Measurements from ENCODE around the gene TACR1.

The TACR1 gene

DNA sequence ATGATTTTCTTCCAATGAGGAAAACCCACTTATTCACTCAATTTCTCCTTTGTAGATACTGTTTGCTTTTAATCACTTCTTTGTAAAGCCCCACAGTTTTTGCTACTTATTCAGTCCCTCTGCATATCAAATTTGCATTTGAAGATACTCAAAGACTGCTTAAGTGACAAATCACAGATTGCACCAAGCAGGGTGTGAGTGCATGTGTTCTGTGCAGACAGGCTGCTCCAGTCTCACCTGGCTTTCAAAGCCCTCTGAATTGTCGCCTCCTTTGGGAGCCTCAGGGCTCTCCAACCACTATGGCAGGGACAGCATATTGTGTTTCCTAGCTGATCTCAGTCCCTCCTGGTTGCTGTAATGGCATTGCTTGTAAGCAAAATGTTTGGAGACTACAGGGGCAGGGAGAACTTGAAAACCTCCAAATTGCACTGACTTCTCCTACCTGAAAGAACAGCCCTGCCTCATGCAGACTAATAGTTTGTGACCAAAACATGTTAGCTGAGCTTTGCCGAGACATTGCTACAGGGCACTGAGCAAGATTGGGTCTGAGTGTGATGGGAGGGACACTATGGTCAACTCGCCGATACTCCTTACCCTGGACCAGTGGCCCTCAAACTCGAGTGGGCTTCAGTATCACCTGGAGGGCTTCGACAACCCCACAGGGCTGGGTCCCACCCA is 144.0 kb downstream of the TACR1 start:
- in situ Hi-C loops (cut with MboI; ENCODE audit: low sequenced_read_pairs), result no loop called here

DNA sequence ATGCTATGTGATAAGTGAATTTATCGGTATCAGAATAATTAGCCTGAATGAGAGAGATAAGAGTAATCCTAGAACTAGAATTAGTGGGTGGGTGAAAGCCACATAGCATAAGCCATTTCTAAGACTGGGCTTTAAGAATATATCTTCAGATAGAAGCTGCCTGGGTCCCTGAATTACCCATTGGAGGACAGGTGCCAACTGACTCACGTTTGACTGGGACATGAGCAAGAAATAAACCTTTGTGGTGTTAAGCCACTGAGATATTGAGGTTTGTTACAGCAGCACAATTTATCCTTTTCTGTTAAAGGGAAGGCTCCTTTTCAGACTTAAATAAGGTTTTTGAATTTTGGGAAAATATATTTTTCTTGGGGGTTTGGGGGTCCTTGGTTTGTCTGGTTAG is 145.0 kb downstream of the TACR1 start:
- in situ Hi-C loops (cut with MboI; ENCODE audit: low sequenced_read_pairs), result no loop called here

DNA sequence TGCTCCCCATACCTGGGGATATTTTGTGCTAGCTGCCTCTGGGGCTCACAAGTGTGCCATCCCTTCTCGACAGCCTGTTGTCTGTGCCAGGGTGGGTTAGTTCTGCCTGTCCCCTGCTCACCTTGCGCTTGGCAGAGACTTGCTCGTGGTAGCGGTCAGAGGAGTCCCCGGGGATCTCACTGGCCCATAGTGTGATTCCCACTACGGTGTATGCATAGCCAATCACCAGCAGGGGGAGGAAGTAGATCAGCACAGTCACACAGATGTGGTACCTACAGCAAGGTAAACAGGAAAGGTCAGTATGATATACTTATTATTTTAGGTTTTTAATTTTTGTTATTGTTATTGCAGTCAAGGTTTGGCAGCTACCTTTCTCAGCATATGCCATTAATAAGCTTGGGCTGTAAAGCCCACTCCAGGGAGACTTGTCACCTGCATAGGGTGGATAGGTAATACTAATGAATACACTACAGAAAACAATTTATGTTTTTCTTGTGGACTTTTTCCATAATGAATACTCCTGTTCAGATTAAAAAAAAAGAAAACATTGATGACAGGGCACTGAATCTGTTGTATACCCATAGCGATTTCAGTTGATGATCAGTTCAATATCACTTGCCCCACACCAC is 145.7 kb downstream of the TACR1 start:
- in situ Hi-C loops (cut with MboI; ENCODE audit: low sequenced_read_pairs), result no loop called here

DNA sequence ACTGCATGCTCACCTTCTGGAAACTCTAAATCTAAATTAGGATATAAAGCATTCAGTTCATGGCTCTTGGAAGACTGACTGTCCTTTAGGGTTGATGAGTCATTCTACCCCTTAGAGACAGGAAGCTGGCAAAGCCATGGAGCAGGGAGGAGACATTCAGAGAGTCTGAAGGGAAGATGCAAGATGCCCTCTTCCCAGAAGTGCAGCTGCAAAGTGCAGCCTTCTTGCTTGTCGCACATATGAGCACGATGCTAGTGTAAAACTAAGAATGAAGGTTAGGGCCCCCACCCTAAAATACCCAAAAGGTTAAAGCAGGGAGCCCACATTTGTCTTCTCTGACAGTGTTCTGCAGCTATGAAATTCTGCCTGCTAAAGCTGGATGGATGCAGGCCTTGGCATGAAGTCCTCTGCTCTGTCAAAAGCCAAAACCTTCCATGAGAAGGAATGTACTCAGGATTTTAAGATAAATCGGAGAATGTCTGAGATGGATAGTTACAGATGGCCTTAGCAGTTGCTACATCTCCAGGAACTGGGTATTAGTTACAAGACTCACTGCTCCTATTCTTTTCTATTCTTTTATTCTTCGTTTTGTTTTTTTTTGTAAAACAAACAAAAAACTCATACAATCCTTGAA is 151.2 kb downstream of the TACR1 start:
- in situ Hi-C loops (cut with MboI; ENCODE audit: low sequenced_read_pairs), result no loop called here

DNA sequence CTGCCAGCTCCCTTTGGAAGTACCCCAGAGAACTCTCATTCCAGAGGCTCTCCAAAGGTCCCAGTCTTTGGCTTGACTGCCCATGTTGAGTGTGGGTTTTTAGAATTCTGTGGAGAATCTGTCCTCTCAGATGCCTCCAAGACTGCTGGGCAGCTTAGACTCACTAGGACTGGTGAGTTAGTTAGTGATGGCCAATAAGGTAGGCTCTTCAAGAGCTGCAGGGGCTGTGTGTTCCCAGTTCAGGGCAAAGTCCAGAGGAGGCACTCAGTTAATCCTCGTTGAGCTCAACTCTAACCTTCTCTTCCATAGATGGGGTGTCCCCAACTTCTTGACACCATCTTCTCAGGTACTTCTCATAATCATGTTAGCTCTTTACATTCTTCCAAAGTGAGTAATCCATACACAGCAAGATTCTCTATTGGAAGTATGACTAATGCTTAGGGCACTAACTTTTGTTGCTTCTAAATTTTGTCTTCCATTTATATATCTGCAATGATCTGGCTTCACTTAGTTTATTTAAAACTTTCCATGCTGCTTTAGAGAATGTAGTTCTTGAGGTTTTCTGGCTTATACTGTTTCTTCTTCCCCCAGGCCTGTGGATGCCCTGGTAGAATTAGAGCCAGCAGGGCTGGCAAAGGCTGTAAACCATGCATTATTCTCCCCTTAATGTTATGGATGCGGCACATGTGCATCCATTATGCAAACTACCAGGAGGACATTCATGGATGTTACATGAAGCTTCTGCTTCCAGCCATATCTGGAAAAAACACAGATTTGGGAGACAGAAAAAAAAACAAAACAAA is 151.9 kb downstream of the TACR1 start:
- in situ Hi-C loops (cut with MboI; ENCODE audit: low sequenced_read_pairs), result no loop called here

DNA sequence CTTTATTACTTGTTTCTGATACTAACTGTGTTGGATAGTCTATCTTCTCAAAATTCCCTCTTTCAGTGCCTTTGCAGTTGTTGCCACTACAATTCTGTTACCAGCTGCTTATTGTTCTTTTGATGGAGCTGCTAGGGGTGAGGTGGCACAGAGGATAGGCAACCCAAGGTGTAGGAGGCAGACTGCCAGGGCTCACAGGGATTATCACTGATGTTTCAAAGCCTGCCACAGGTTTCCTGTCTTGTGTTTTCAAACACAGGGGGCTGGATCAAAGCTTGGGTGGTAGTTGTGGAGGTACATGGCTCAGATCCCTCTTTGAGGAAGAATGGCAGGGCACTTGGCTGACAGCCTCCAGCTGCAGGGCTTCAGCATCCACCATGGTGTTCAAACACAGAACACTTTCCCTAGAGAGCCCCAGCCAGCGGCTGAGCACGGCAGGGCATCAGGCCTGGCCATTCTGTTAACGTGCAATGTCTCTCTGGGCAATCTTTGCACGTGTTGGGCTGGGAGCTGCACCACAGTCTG is 153.7 kb downstream of the TACR1 start:
- in situ Hi-C loops (cut with MboI; ENCODE audit: low sequenced_read_pairs), result no loop called here

DNA sequence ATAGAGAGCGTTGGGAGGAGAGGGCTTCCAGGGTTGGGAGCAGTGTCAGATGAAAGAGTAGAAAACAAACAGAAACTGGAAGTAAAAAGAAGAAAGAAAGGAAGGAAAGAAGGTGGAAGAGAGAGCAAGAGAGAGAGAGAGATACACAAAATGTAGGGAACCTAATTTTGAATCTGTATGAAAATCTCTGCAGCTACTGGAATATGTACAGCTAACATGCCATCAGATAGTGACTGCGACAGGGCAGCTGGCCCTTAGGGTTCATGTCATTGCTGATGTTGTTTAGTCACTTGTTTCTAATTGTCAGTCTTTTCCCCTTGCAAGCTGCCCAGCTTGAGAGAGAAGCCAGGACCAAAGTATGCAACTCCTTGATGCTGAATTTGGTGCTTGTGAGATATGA is 155.0 kb downstream of the TACR1 start:
- in situ Hi-C loops (cut with MboI; ENCODE audit: low sequenced_read_pairs), result no loop called here

DNA sequence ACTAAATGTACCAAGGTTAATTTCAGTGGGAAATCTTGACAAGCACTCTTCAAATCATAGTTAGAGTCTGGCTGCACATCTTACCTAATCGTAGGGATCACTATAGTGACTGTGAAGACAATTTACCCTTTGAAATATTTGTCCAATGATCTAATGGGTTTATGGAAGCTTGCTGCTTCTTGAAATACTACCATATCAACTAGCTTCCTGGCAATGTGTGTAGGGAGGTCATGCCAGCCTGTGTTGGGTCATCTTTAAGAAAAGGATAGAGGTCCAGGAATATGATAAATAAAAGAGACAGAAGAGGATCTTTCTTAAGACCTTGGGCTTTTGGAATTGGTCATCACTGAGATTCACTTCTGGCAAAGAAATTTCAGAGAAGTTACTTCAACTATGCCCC is 156.5 kb downstream of the TACR1 start:
- in situ Hi-C loops (cut with MboI; ENCODE audit: low sequenced_read_pairs), result no loop called here

DNA sequence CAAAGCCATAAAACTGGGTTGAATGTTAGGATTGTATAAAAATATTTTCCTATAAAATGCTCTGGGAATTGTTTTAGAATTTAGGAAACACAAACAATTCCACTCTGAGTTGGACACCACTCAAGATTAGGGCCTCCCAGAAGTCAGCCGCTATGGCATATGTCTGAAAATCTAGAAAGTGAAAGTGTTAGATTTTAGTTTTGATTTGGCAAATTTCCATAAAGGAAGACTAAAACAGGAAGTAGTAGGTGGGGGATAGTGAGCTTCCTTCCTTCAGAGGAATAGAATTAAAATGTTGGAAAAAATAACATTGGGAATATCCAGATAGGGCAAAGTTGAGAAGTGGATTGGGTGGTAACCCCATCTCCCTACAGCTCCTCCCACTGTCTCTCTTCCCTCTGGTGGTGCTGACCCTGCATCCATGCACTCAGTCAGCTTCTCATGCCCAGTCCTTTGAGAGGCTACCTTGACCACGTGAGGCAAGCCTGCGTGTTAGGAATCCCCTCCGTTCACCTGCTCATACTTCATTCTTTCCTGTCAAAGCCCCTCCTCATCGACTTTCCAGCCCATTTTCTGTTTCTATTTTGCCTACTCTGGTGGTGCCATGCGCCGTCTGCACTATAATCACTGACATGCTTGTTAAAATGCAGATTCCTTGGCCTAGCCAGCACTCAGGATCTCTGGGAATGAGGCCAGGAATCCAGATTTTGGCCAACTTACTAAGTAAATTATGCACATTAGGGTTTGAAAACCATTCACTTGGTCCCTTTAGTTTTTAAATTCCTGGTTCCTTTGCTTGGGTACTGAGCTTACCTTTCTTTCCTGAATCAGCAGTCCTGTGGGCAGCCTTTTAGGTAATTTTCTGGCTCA is 157.4 kb downstream of the TACR1 start:
- in situ Hi-C loops (cut with MboI; ENCODE audit: low sequenced_read_pairs), result no loop called here

DNA sequence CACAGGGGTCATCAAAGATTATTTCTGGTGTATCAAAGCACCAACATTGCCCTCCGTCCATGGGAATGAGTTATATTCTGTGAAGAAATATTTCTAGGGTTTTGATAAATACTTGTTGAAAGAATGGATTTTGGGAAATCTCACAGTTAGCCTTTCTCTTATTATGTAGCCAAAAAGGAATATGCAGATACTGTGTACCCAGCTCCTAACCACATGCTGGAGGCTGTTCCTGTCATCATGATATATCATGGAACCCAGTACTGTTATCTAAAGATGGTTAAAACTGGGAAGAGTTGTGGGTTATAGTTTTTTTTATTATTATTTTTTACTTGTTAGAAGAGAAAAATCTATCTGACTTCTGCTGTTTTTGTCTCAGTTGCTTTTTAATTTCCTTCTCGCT is 158.1 kb downstream of the TACR1 start:
- in situ Hi-C loops (cut with MboI; ENCODE audit: low sequenced_read_pairs), result no loop called here

DNA sequence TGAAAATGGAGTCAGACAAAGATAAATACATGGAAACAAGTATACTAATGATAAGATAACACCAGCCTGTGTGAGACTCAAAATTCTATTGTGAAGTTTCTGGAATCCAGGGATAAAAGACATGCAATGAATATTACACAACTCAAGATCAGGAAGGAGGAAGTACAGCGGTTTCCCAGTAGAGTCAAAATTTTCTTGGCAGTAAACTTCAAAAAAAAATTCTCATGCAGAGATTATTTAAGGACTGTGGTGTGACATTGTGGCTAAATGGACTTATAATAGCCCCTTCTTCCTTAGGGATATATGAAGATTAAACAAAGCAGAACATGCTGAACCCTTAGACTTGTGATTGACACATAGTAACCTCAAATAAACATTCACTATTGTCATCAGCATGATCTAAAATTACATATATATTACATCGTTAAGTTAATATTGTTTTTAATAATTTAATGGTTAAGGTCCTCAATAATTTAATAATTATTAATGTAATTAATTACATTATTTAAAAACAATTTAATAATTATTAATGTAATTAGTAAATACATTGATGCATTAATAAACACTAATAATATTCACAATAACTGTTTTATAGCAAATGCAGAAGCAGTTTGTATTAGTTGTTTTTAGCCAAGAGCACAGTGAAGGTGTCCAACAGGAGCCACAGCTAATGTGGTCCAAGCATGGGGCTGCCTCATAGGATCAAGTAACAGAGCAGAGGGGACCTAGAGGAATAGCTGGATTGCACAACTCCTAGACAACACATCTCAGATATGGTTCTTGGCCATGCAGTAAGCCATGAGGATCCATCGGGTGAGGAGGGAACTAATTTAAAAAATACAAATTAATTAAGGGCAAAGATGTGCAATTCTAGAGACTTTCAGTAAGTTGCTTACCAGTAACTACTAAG is 163.6 kb downstream of the TACR1 start:
- in situ Hi-C loops (cut with MboI; ENCODE audit: low sequenced_read_pairs), result no loop called here

DNA sequence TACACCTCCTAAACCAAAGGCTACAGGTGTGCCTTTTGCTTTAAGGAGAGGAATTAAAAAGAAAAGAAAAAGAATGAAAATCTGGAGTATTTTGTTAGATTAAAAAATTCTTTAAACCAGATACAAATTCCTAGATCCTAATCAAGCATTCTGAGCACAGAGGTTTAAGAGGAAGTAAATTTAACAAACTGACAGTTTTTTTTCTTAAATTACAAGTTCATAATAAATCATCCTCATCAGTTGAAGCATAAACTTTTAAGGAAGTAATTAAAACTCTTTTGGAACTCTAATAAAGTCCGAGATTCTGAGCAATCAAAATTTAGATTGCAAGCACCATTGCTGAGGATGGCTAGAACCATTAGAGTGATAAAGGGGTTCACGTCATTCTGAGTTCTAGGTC is 165.8 kb downstream of the TACR1 start:
- in situ Hi-C loops (cut with MboI; ENCODE audit: low sequenced_read_pairs), result no loop called here

DNA sequence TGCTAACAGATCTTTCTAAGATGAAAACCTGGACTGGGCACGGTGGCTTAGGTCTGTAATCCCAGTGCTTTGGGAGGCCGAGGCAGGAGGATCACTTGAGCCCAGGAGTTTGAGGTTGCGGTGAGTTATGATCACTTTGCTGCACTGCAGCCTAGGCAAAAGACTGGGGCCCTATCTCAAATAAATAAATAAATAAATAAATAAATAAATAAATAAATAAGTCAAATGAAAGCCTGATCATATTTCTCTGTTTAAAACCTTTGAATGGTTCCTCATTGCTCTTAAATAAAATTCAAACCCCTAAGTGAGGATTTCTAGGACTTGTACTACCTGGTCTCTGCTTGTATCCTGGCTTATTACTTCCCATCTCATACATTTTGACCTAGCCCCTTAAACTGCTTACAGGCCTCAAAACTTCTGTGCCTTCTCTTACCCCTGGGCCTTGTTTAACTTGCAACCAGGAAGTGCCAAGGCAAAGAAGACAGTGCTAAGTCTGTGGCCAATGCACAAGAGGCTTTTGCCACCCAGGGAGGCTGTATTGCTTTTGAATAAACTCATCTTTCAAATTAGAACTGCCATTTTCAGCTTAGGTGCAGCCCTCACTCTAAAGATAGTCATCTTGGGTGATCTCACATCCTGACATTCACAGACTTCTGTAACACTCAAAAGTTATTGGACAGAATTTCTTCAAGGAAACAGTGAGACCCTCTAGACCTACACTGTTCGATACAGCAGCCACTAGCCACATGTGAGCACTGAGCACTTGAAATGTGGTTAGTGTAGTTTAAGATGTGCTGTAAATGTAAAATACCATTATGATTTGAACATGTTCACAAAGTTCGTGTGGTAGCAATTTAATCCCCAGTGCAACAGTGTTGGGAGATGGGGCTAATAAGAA is 167.2 kb downstream of the TACR1 start:
- in situ Hi-C loops (cut with MboI; ENCODE audit: low sequenced_read_pairs), result no loop called here

DNA sequence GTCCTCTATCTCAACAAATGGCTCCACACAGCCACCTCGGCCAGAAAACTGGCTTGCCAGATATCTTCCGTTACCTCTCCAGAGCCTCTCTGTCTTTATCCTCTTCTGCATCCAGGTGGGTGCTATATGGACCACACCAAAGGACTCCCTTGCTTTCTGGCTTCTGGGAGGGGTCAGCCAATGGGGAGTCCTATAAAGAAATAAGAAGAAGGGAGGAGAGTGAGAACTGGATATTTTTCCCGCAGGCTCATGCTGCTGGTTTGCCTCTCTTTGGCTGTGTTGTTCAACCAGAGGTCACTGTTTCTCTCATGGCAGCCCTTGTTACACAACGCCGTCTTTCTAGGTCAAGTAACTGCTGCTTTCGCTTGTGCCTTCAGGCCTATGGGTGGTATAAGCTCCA is 168.1 kb downstream of the TACR1 start:
- in situ Hi-C loops (cut with MboI; ENCODE audit: low sequenced_read_pairs), result no loop called here

DNA sequence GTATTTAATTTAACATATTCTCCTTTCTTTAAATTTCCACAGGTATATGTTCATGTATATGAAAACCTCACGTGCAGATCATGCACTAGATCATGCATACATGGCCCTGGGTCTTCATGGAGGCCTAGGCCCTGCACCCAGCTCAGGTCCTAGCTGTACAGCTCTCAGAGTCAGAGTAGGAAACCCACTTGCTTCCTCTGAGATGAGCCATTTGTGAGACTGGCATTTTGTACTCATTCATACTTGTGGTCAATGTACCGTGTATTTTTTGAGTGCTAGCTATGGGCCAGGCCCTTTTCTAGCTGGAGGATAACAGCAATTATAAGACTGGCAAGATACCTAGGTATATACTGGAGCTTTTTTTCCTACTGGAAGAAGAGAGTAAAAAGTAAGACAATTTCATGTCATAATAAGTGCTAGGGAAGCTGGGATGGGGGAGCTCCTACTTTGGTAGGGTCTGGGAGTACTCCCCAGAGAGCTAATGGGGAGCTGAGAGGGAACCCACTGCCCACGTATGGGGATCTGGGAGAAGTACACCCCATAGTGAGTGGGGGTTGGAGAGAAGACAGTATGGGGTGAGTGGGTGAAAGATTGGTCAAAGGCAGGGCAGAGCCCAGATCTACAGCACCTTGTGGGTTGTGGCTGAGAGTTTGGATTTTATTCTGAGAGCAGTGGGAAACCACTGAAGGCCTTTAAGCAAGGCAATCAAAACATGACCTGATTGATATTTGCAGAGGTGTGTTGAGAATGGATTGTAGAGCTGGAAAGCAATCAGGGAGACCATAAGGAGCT is 168.9 kb downstream of the TACR1 start:
- in situ Hi-C loops (cut with MboI; ENCODE audit: low sequenced_read_pairs), result no loop called here

DNA sequence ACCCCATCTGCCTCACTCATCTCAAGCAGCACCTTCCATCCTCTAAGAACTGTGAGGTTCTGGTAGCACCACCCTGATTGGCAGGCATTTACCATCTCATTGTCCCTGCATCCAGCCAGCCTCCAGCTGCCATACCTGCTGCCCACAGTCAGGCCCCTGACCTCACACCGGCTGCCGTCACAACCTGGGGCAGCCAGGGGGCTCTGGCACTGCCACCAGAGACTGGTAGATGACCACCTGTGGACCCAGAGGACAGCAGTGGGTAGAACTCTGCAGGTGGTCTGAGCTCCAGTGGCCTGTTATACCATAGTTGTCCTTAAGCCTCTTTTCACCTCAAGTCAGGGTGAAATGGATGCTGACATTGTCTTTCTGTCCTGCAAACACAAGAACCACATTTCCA is 171.4 kb downstream of the TACR1 start:
- in situ Hi-C loops (cut with MboI; ENCODE audit: low sequenced_read_pairs), result no loop called here

DNA sequence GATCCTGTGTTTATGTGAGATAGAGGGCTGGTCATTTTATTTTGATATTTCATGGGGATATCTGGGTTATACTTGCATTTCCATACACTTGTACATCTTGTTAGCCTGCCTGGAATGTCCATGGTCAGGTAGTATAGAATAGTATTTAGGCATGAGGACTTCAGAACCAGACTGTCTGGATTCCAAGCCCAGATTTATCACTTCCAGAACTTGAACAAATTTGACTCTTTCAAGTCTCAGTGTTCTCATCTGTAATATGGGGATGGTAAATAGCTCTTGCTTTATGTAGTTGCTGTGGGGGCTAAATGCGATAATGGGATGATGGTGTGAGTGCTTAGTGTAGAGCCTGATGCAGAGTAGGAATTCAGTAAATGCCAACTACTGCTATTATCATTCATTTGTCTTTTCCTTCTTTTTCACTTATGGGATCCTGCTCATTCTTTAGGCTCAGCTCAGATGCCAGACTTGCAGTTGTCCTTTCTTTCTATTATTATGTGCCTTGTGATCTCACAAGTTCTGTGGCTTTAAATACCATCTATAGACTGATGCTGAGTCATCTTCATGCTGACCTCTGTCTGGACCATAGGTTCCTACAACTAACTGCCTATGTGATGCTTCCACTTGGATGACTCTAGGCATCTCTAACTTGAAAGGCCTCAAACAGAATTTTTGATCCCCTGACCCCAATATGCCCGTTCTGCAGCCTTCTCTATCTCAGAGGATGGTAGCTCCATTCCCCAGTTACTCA is 173.5 kb downstream of the TACR1 start:
- in situ Hi-C loops (cut with MboI; ENCODE audit: low sequenced_read_pairs), result no loop called here
